K562 (cell line): ENCODE measurements around the gene BBC3. TPM values are rescaled to one million over a fixed set of nuclear protein-coding genes. Genes with fewer than 3 reads are reported as not detected.

Source experiments
- C11orf30 ChIP-seq: fragments of 450-650 bp; IDR thresholded peaks from 2 replicates; pipeline ENCODE4 v1.6.1; 2016; ENCODE audit warnings: low read depth, mild to moderate bottlenecking
- ETS1 ChIP-seq: conservative IDR thresholded peaks from 2 replicates; pipeline ENCODE4 v1.6.1; 2011; ENCODE audit warnings: low read depth, mild to moderate bottlenecking, low read length; ENCODE audit not compliant: control insufficient read depth
- EZH2 ChIP-seq: IDR thresholded peaks from 2 replicates; pipeline ENCODE4 v1.6.1; 2012; ENCODE audit warnings: low read depth, mild to moderate bottlenecking, inconsistent platforms, low read length, borderline replicate concordance
- GABPA ChIP-seq: fragments of 200-800 bp; sonication (Bioruptor generic); conservative IDR thresholded peaks from 2 replicates; pipeline ENCODE4 v1.6.1; 2016; ENCODE audit warnings: low read depth, missing genetic modification characterization, missing compliant biosample characterization
- HDAC8 ChIP-seq: fragments of 450-650 bp; IDR thresholded peaks from 2 replicates; pipeline ENCODE4 v1.6.1; 2016; ENCODE audit warnings: mild to moderate bottlenecking, missing genetic modification characterization, moderate library complexity, missing compliant biosample characterization
- HDGF ChIP-seq: fragments of 450-650 bp; IDR thresholded peaks from 2 replicates; pipeline ENCODE4 v1.6.1; 2016
- HEY1 ChIP-seq: fragments of 250-450 bp; sonication (Bioruptor Pico); IDR thresholded peaks from 2 replicates; pipeline ENCODE4 v1.5.0; 2020; ENCODE audit warnings: mild to moderate bottlenecking, moderate library complexity, borderline replicate concordance
- KHSRP ChIP-seq: fragments of 450-650 bp; IDR thresholded peaks from 2 replicates; pipeline ENCODE4 v1.6.1; 2017
- KLF13 ChIP-seq: fragments of 450-650 bp; IDR thresholded peaks from 2 replicates; pipeline ENCODE4 v1.6.1; 2016; ENCODE audit warnings: missing genetic modification characterization, low read depth, mild to moderate bottlenecking, missing compliant biosample characterization, moderate library complexity, borderline replicate concordance
- PRPF4 ChIP-seq: fragments of 200-400 bp; formaldehyde crosslinking; IDR thresholded peaks from one replicate; pipeline ENCODE4 v1.6.1; 2017; ENCODE audit warnings: low read length, low read depth, mild to moderate bottlenecking; ENCODE audit not compliant: insufficient read depth, poor library complexity, severe bottlenecking
- RB1 ChIP-seq: fragments of 450-650 bp; IDR thresholded peaks from 2 replicates; pipeline ENCODE4 v1.6.1; 2017; ENCODE audit warnings: low read depth, mild to moderate bottlenecking
- SLC30A9 ChIP-seq: fragments of 250-450 bp; sonication (Bioruptor Pico); IDR thresholded peaks from 2 replicates; pipeline ENCODE4 v1.8.0; 2022; ENCODE audit warnings: mild to moderate bottlenecking, moderate library complexity
- SNIP1 ChIP-seq: fragments of 450-650 bp; IDR thresholded peaks from 2 replicates; pipeline ENCODE4 v1.7.1; 2017; ENCODE audit warnings: low read depth, mild to moderate bottlenecking
- SNRNP70 ChIP-seq: fragments of 200-400 bp; formaldehyde crosslinking; optimal IDR thresholded peaks from 2 replicates; pipeline ENCODE3; 2017; ENCODE audit warnings: low read depth, low read length
- YBX1 ChIP-seq: fragments of 450-650 bp; IDR thresholded peaks from 2 replicates; pipeline ENCODE4 v1.7.1; 2016; ENCODE audit warnings: mild to moderate bottlenecking
- ZFX ChIP-seq: sonication (generic); formaldehyde crosslinking; IDR thresholded peaks from 2 replicates; pipeline ENCODE4 v1.8.0; 2022; ENCODE audit warnings: mild to moderate bottlenecking, missing genetic modification reagents, moderate library complexity
- ZNF644 ChIP-seq: fragments of 200-800 bp; sonication (Bioruptor generic); IDR thresholded peaks from 2 replicates; pipeline ENCODE4 v1.6.1; 2016; ENCODE audit warnings: low read depth, missing genetic modification characterization, missing compliant biosample characterization
- ZNF668 ChIP-seq: fragments of 250-450 bp; sonication (Bioruptor Pico); IDR thresholded peaks from 2 replicates; pipeline ENCODE4 v1.8.0; 2022; ENCODE audit warnings: mild to moderate bottlenecking, inconsistent platforms
- ZNF764 ChIP-seq: fragments of 250-450 bp; sonication (Bioruptor Pico); IDR thresholded peaks from 2 replicates; pipeline ENCODE4 v1.4.0; 2020; ENCODE audit warnings: low read depth, mild to moderate bottlenecking, moderate library complexity
- polyA plus RNA-seq, 8 experiments: library from polyadenylated mRNA; depleted of rRNA in 4 of 8; stranded (reverse) in 5 of 8; unstranded in 3 of 8; fragments of >200 nt; fragmentation: Nextera tagmentation in 2 of 8; fragmentation: Illumina TruSeq in 1 of 8; extraction: Ambion mirVana in 2 of 8; extraction: Trizol in 1 of 8; gene quantifications; 2 replicates each; pipeline versions ENCODE4 v1.2.1 to v1.2.3, GENCODE V29; 2011 to 2014; ENCODE audit warnings: inconsistent platforms in 1 of 8, missing spikeins in 1 of 8
- total RNA-seq, 7 experiments: library from RNA; depleted of rRNA in 6 of 7; stranded (reverse); fragments of >200 nt in 6 of 7; fragmentation: Illumina TruSeq in 2 of 7; extraction: Trizol in 2 of 7; gene quantifications; 2 replicates each; pipeline versions ENCODE4 v1.2.1 to v1.2.3, GENCODE V29; 2011 to 2021; ENCODE audit warnings: low replicate concordance in 1 of 7
- TF ChIP-seq, protein P1 (sequence below): fragments of 200-400 bp; formaldehyde crosslinking; IDR thresholded peaks from 2 replicates; pipeline ENCODE4 v1.6.1; 2017; ENCODE audit warnings: mild to moderate bottlenecking, low read depth, low read length, moderate library complexity
- TF ChIP-seq, protein P2 (sequence below): sonication (generic); formaldehyde crosslinking; IDR thresholded peaks from 2 replicates; pipeline ENCODE4 v1.8.0; 2022; ENCODE audit warnings: missing genetic modification reagents, mild to moderate bottlenecking, borderline replicate concordance
- TF ChIP-seq, protein P3 (sequence below): sonication (generic); formaldehyde crosslinking; IDR thresholded peaks from 2 replicates; pipeline ENCODE4 v1.9.0; 2022; ENCODE audit warnings: mild to moderate bottlenecking, missing genetic modification reagents

Gene BBC3
- total and polyA plus RNA-seq, 9 of the 15 experiments (the other 6 are each of a cell fraction or from before 2014, with no cell fraction given) = 0.15 to 30.7 (median 4.8) TPM

DNA sequence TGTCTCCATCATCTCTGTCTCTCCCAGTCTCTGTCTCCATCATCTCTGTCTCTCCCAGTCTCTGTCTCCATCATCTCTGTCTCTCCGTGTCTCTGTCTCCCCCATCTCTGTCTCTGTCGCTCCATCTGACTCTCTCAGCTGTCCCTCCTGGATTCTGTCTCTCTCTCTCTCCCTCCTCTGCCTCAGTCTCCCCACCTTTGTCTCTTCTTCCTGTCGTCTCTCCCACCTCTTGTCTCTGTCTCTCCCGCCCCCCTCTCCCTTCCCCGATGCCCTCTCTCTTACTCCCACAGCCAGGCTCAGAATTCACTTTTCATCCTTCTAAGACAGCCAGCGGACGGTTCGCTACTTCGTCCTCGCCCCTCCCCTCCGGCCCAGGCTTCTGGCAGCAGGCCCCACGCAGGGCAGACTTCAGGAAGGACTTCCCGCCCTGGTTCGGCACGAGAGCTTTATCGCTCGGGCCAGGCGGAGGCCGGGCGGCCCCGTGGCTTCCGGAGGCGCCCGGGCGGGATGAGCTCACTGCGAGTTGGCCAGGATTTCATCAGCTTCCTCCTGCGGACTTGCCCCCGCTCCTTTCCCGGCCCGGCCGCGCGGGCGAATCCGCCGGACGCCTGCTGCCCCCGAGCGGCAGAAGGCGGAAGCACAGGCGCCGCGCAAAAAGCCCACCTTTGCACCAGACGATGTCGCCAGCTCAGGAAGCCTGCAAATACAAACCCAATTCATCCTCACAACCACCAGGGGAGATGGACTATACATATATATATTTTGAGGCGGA is 13.0 kb upstream of the BBC3 start (continued):
- peak; percentile 94 for TF ChIP-seq GABPA (tag)
- TF ChIP-seq ETS1 = peak; percentile 98
- TF ChIP-seq ZNF764 = no peak
- peak; percentile 16; the same call in 1 of the 2 replicates for TF ChIP-seq C11orf30
- no peak for TF ChIP-seq HDAC8 (tag)
- TF ChIP-seq KHSRP = 0 out of 2 replicates have a peak, but pooled peaks have one; percentile 28
- TF ChIP-seq, protein P1, sequence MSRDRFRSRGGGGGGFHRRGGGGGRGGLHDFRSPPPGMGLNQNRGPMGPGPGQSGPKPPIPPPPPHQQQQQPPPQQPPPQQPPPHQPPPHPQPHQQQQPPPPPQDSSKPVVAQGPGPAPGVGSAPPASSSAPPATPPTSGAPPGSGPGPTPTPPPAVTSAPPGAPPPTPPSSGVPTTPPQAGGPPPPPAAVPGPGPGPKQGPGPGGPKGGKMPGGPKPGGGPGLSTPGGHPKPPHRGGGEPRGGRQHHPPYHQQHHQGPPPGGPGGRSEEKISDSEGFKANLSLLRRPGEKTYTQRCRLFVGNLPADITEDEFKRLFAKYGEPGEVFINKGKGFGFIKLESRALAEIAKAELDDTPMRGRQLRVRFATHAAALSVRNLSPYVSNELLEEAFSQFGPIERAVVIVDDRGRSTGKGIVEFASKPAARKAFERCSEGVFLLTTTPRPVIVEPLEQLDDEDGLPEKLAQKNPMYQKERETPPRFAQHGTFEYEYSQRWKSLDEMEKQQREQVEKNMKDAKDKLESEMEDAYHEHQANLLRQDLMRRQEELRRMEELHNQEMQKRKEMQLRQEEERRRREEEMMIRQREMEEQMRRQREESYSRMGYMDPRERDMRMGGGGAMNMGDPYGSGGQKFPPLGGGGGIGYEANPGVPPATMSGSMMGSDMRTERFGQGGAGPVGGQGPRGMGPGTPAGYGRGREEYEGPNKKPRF = no peak
- TF ChIP-seq EZH2 = no peak
- no peak for TF ChIP-seq YBX1
- no peak for TF ChIP-seq SLC30A9 (CRISPR knock-in tag)
- TF ChIP-seq ZNF644 = no peak; the same call in 1 of the 2 replicates
- TF ChIP-seq, protein P2, sequence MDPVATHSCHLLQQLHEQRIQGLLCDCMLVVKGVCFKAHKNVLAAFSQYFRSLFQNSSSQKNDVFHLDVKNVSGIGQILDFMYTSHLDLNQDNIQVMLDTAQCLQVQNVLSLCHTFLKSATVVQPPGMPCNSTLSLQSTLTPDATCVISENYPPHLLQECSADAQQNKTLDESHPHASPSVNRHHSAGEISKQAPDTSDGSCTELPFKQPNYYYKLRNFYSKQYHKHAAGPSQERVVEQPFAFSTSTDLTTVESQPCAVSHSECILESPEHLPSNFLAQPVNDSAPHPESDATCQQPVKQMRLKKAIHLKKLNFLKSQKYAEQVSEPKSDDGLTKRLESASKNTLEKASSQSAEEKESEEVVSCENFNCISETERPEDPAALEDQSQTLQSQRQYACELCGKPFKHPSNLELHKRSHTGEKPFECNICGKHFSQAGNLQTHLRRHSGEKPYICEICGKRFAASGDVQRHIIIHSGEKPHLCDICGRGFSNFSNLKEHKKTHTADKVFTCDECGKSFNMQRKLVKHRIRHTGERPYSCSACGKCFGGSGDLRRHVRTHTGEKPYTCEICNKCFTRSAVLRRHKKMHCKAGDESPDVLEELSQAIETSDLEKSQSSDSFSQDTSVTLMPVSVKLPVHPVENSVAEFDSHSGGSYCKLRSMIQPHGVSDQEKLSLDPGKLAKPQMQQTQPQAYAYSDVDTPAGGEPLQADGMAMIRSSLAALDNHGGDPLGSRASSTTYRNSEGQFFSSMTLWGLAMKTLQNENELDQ (CRISPR knock-in tag) = no peak
- peak; percentile 74 for TF ChIP-seq ZFX
- TF ChIP-seq RB1 = peak; percentile 99
- peak; percentile 55 for TF ChIP-seq KLF13 (tag)
- no peak for TF ChIP-seq SNRNP70
- TF ChIP-seq HEY1 = no peak
- no peak for TF ChIP-seq ZNF668 (CRISPR knock-in tag)
- no peak for TF ChIP-seq PRPF4
- peak; percentile 95 for TF ChIP-seq HDGF
- TF ChIP-seq SNIP1 = no peak
- TF ChIP-seq, protein P3, sequence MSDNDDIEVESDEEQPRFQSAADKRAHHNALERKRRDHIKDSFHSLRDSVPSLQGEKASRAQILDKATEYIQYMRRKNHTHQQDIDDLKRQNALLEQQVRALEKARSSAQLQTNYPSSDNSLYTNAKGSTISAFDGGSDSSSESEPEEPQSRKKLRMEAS (CRISPR knock-in tag) = peak; percentile 91
